ENCODE results near the gene SESTD1.
"Not testable (repeated sequence)": the region's sequence is repeated elsewhere in the genome, so short reads cannot be mapped to it uniquely, and the experiment has no call there.

SESTD1 gene

GRCh38 chr2:179098080-179098689, 166.4 kb downstream of the SESTD1 start:
- ATAC-seq, result no peak

- ATAC-seq, result no peak
These were observed 167.5 kb downstream of the SESTD1 start for GRCh38 chr2:179097131-179097530.

GRCh38 chr2:179096090-179096489, 168.5 kb downstream of the SESTD1 start:
- ATAC-seq, result peak; percentile 85 to 90

- not testable (repeated sequence) for ATAC-seq
These were observed 171.7 kb downstream of the SESTD1 start for GRCh38 chr2:179092912-179093311.

- no peak for ATAC-seq
These were observed 181.9 kb downstream of the SESTD1 start for GRCh38 chr2:179082697-179083096.

- no peak for ATAC-seq
These were observed 182.7 kb downstream of the SESTD1 start for GRCh38 chr2:179081954-179082353.

- ATAC-seq, result no peak
These were observed 192.1 kb downstream of the SESTD1 start for GRCh38 chr2:179072527-179072926.

- ATAC-seq, result no peak
These were observed 192.7 kb downstream of the SESTD1 start for GRCh38 chr2:179071810-179072355.

- no peak for ATAC-seq
These were observed 193.7 kb downstream of the SESTD1 start for GRCh38 chr2:179070895-179071294.

- ATAC-seq, result no peak
These were observed 194.9 kb downstream of the SESTD1 start for GRCh38 chr2:179069685-179070084.

- ATAC-seq, result no peak
These were observed 195.5 kb downstream of the SESTD1 start for GRCh38 chr2:179068991-179069643.

- no peak for ATAC-seq
These were observed 205.5 kb downstream of the SESTD1 start for GRCh38 chr2:179059026-179059700.

- no peak for ATAC-seq
These were observed 206.9 kb downstream of the SESTD1 start for GRCh38 chr2:179057737-179058136.

GRCh38 chr2:179053568-179053967, 211.1 kb downstream of the SESTD1 start:
- not testable (repeated sequence) for ATAC-seq
